Activated effector memory CD4-positive, alpha-beta T cell treated with anti-CD3 and anti-CD28 coated beads, Interleukin-2, amount 50 U/mL, for 16 hours (primary cell): Measurements from ENCODE around the gene C1QTNF4.
A peak's percentile ranks its signal among the peaks of the same experiment; 100 is the strongest.
"Not testable (repeated sequence)": the region's sequence is repeated elsewhere in the genome, so short reads cannot be mapped to it uniquely, and the experiment has no call there.

ENCODE experiments used
- DNase-seq: peaks from one replicate; pipeline ENCODE4 v3.0.0-alpha.2; 2020

The C1QTNF4 gene

DNA sequence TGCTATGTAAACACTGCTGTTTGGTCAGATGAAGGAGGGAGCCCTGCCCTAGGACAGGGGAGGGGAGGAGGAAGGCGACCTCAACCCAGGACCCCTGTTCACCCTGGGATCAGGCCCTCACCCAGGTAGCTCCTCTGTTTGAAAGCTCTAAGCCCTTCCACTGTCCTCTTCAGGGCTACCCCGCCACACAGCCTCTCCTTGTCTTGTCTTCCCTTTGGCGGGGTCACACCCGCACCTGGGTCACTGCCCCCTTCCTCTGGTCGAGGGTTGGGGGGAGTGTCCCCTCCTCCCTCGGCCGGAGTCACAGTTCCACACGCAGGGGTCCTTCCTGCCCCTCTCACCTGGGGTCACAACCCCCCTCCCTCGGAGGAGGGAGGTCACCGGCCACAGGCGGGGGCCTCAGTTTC is 29.3 kb downstream of the C1QTNF4 start:
- no peak for DNase-seq

DNA sequence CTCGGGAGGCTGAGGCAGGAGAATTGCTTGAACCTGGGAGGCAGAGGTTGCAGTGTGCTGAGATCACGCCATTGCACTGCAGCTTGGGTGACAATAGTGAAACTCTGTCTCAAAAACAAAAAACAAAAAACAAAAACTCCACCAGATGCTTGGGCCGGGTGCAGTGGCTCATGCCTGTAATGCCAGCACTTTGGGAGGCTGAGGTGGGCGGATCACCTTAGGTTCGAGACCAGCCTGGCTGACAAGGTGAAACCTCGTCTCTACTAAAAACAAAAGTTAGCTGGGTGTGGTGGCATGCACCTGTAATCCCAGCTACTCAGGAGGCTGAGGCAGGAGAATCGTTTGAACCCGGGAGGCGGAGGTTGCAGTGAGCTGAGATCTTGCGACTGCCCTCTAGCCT is 29.8 kb downstream of the C1QTNF4 start:
- DNase-seq = peak; percentile 30

DNA sequence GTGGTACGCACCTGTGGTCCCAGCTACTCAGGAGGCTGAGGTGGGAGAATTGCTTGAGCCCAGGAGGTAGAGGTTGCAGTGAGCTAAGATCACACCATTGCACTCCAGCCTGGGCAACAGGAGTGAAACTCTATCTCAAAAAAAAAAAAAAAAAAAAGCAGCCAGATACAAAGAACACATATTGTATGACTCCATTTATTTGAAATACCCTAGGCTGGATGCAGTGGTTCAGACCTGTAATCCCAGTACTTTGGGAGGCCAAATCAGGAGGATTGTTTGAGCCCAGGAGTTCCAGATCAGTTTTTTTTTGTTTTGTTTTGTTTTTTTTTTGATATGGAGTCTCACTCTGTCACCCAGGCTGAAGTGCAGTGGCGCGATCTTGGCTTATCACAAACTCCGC is 31.8 kb downstream of the C1QTNF4 start:
- DNase-seq = not testable (repeated sequence)

DNA sequence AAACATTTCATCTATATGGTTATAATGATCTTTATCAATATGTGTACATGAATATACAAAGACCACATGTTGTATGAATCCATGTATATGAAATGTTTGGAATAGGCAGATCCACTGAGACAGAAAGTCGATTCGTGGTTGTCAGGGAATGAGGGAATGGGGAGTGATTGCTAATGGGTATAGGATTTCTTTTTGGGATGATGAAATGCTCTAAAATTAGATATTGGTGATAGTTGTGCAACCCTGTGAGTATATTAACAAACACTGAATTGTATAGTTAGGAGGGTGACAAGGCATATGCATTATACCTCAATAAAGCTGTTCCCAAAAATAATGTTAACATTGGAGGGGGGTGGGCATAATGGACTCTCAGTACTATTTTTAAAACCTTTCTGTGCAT is 33.8 kb downstream of the C1QTNF4 start:
- DNase-seq = no peak

DNA sequence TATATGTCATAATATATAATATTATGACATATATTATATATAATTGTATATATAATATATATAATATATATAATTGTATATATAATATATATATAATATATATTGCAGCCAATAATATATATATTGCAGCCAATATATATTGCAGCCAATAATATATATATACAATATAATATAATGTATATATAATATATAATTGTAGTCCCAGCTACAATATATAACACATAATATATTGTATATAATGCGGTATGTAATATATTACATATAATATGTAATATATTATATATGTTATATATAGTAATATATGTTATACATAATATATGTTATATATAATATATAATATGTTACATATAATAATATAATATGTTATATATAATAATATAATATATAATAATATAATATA is 35.5 kb downstream of the C1QTNF4 start:
- DNase-seq = no peak

DNA sequence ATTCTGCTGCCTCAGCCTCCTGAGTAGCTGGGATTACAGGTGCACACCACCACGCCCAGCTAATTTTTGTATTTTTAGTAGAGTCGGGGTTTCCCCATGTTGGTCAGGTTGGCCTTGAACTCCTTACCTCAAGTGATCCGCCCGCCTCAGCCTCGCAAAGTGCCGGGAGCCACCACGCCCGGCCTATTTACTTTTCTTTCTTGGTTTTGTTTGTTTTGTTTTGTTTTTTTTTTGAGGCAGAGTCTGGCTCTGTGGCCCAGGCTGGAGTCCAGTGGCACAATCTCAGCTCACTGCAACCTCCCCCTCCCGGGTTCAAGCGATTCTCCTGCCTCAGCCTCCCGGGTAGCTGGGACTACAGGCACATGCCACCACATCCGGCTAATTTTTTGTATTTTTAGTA is 37.2 kb downstream of the C1QTNF4 start:
- not testable (repeated sequence) for DNase-seq

DNA sequence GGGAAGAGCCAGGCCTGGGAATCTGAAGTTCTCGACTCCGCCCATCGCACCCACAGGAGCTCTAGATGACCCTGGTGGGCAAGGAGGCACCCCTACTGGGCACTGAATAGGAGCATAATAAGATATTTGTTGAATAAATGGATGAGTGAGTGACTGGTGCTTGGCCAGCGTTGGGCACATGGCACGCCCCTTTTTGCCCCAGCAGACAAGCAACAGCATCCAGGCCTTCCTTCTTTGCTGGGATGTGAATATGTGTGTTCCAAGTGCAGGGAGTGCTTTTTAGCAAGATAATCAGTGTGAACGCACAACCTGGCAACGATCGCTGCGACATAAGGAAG is 40.8 kb downstream of the C1QTNF4 start:
- DNase-seq = no peak

DNA sequence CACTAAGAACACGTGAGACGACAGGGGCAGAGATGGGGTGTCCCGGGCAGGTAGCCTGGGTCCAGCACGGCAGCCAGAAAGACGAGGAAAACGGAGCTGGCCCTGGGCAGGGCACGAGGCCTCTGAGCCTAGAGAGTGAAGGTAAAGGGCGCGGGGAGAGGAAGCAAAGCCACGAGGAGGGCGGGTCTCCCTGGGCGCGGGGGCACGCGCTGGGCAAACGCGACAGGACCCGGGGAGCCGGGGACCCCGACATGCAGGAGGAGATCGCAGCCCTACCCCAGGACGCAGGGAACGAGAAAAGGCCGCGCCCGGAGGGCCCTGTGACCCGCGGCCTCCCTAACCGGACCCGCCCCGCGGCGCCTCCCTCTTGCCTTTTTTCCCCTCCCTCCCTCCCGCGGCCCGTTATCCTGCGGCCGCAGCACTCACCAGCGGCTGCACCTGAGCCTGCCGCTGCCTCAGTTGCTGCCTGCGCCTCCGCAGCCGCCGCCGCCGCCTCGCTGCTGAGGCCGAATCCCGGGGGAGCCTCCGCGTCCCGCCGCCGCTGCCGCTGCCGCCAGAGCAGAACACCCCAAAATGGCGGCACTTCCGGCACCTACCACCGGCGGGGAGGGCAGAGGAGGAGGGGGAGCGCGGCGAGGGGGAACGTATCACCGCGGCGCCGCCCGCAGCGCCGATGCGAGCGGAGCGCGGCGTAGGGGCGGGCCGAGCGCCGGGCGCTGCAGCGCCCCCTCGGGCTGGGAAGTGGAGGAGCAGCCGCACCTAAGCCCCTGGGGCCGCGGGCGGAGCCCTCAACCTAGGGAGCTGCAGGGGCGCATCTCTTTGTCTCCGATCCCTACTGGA is 41.4 kb downstream of the C1QTNF4 start, which contains the start of gene CELF1:
TSS of gene CELF1 (minus strand) at position 567 of the 840 bp plus-strand sequence. CDS start 53,609 bp downstream, outside the sequence.
- peak; percentile 98 for DNase-seq

DNA sequence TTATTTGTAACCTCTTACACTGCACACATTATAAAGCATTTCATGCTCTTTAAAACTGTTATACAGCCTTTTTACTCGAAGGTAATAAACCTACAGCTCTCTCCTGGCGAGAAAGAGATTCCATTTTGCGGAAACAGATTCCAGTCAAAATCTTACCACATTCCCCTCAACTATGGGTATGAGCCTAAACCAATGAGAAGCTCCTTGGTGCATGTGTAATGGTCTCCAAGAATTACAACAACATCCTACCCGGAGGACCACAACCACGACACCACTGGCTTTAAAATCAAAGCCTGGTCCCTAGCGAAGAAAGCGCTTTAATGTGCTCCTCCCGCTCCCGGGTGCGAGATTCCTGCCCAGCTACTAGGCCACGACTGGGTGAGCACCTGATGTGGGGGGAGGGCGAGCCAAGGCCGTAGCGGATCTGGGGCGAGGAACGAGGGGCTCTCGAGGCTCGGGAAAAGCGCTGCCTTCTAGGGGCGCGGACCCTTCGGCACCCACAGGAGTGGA is 42.1 kb downstream of the C1QTNF4 start:
- no peak for DNase-seq

DNA sequence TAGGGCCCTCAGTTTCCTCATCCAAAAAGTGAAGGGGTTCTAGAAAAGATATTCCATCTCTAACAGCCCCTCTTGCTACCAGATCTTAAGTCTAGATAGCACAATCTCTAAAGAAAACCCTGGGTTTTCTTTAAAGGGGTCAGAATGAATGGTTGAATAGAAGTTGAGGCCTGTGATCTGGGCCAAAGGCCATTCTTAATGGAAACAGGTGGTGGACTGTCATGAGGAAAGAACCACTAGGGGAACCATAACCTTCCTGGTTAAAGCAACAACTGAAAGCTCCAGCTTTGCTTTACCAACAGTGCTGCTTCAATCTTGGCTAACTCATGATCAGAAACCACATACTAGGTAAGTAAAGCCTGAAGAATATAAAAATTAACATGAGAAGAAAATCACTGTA is 43.1 kb downstream of the C1QTNF4 start:
- DNase-seq = no peak

DNA sequence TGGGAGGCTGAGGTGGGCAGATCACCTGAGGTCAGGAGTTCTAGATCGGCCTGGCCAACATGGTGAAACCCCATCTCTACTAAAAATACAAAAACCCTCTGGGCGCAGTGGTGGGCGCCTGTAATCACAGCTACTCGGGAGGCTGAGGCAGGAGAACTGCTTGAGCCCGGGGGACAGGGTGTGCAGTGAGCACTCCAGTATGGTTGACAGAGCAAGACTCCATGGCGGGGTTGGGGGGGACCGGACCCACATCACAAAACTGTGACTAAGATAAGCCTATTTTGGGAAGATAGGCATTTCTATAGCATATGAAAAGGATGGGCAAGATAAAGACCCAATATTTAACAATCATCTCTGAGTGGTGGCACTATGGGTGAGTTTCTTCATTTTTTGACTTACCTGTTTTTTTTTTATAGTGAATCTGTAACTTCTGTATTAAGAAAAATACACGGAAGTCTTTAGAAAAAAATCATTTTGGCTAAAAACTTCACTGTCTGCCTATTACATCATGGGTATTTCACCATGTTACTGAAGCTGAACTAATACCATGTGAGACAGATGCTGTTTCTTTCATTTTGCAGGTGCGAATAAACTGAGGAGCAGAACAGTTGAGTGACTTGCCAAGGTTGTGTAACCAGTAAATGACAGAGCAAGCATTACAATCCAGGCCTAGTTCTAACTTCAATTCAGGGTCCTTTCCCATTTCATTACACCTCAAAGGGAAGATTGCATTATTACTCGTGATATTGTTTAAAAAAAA is 43.7 kb downstream of the C1QTNF4 start:
- DNase-seq = peak; percentile 61

DNA sequence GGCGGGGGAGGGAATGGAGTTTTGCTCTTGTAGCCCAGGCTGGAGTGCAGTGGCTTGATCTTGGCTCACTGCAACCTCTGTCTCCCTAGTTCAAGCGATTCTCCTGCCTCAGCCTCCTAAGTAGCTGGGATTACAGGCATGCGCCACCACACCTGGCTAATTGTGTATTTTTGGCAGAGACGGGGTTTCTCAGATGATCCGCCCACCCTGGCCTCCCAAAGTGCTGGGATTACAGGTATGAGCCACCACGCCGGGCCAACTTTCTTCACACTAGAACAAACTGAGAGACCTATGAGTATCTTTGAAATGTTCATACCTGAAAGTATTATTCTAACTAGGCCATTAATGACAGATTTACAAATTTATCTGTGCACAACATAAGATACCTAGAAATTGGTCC is 47.9 kb downstream of the C1QTNF4 start:
- DNase-seq = peak; percentile 33

DNA sequence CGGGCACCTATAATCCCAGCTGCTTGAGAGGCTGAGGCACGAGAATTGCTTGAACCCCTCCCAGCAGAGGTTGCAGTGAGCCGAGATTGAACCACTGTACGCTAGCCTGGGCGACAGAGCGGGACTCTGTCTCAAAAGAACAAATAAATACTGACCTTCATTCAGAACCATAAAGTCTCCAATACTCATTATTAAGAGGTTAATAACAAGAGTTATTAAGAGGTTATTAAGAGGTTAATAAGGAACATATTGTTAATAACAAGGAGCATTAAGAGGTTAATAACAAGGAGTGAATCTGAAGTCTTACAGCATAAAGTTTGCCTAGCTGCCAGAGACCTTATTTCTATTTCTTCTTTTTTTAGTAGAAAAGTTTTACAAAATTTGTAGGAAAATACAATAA is 48.9 kb downstream of the C1QTNF4 start:
- peak; percentile 31 for DNase-seq

DNA sequence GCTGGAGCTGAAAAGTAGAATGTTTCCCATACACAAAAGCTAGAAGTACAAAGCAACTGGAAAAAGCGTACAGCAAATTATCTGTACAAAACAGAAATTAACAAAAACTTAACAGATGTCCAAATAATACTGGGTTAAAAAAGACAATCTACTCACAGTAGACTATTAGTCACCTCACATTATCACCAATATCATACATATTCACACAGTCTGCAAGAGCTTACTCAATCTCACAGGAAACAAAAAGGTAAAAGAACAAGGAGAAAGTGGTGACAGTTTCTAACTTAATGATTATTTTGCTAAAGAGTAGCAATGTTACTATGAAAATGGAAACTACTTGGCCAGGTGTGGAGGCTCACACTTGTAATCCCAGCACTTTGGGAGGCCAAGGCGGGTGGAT is 53.1 kb downstream of the C1QTNF4 start:
- no peak for DNase-seq

DNA sequence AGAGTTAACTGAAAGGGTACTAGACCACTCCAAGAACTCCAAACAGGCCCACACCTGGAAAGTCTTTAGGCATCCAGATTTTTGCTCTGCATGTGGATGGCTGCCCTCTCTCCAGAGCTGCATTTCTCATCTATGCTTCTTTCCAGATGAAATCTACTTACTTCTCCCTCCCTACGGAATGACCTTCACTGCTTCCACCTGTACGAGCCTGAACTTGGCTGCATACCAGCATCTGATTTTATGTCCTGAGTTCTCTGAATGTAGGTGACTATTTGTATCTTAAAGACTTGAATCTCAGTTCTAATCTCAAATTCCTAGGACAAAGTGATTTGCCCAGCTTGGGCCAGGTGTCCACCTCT is 54.6 kb downstream of the C1QTNF4 start:
- no peak for DNase-seq
